Glomerular visceral epithelial cell (primary cell): ENCODE measurements around the gene CCDC167.
"Not testable (repeated sequence)": the region's sequence is repeated elsewhere in the genome, so short reads cannot be mapped to it uniquely, and the experiment has no call there.

ENCODE experiments used
- DNase-seq: peaks from one replicate; pipeline ENCODE4 v3.0.0-alpha.2; 2016; ENCODE audit errors: extremely low spot score

Gene CCDC167

DNA sequence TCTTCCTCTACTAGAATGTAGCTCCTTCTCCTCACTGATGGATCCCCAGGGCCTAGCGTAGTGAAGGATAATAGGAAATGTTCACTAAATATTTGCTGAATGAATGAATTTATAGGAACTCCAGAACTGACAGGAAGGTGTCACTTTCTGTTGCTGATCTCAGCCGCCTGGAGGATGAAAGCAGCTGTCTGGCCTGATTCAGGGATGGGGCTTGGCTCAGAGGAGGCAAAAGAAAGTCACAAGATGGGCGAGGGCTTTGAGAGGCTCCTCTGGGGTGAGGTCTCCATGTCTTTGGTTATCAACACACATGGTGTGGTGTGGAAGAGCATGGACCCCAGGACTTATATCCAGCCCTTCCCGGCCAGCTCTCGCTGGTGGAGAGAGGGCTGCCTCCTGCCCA lies 11.5 kb upstream of the CCDC167 start:
- no peak for DNase-seq

GRCh38 chr6:37507690-37508421 lies 8.2 kb upstream of the CCDC167 start:
- no peak for DNase-seq

DNA sequence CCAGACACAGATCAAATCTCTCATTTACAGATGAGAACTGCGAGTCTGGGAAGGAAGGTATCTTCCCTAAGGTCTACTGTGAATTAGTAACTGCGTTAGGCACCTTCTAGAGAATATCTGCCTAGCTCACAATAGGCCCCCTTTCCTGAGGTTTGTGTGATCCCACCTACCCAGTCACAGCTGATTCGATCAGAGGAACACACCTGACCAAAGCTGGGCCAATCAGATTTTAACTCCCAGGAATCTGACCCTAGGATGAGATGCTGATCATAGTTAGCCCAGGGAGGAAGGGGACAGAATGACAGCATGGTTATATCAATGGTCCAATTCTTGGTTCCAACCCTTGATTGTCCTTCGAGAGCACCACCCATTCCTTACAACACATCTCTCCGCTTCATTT lies 7.4 kb upstream of the CCDC167 start:
- DNase-seq = no peak

GRCh38 chr6:37506479-37506878 lies 6.8 kb upstream of the CCDC167 start:
- no peak for DNase-seq

DNA sequence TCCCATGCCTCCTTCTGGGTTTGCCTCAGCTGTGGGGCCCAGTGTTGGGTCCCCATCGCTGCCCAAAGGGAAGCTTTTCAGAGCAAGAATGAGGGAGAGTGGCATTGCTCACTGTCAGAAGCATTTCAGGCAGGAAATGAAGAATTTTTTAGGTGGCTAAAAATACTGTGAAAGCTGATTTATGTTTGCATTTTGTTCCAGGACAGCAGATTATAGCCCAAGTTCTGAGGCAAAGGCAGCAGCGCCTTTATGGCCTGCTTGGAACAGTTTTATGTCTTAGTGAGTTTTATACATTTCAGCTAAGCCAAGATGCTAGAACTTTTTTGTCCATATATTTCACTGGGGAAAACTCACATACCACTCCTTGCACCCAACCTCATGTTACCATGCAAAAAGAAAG lies 4.3 kb upstream of the CCDC167 start:
- no peak for DNase-seq

- DNase-seq = no peak
These were observed 3.7 kb upstream of the CCDC167 start for GRCh38 chr6:37503309-37503965.

DNA sequence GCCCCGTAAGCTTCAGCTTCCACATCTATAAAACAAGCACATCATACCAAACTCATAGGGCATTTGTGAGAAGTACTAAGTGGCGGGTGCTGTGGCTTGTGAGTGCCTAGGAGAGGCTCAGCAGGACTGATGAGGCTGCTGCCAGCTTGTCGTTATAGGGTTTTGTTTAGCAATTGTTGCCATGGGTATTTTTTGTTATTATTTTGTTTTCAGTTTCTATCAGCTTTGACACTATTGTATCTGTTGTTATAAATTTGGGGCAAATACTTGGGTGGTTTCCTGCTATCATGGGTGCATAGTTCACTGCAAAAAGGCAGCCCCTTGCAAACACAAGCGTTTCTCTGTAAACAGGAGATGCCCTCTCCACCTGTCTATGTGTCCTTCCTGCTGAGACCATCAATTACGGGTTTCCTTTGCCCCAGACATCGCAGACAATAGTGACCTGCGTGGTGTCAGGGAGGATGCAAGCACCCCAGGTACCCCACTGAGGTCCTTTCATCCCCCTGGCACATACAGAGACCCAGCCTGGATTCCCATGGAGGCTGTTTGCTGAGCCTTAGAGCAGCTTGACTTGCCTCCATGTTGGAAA lies 3.1 kb upstream of the CCDC167 start:
- DNase-seq = no peak

DNA sequence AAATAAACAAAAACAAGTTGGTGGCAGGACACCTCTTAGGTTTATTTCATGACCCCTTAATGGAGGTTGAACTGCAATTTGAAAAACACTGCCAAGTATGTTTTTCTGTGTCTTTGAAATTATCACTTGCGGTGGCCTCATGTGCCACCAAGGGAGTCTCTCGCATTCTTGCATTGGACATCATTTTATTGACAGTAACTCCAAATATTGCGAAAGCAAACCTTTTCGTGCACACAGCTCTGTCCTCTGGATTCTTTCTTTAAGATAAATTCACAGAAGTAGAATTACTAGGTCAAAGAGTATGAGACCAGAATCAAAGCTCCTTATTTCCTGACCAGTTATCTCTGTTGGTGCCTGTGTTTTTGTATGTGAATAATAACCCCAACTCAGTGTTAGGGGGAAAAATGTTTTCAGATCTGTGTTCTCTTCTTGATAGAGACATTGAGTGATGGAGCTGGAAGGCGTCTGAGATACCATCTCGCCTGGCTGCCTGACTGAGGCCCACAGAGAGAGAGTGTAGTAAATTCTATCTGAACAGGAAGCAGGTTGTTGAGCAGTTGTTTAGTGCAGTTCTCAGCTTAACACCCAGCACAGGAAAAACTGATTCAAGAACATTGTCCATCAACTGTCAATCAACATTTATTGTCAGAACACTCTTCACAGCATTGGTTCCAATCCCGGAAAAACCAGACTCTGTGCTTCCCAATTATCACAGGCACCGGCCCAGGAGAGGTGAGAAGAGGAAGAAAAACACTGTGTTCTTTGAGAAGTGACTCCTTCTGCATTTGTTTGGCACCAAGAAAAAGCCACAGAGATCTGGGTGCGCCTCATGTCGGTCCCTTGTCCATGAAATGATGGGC lies 2.2 kb upstream of the CCDC167 start:
- DNase-seq = no peak

DNA sequence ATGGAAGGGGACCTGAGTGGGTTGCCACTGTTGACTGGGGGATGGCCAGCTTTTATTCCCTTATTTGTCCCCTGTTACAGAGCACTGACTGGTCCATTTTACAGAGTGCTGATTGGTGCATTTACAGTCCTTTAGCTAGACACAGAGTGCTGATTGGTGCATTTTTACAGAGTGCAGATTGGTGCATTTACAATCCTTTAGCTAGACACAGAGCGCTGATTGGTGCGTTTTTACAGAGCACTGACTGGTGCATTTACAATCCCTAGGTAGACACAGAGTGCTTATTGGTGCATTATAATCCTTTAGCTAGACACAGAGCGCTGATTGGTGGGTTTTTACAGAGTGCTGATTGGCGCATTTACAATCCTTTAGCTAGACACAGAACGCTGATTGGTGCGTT lies 1.2 kb upstream of the CCDC167 start:
- not testable (repeated sequence) for DNase-seq

- no peak for DNase-seq
These were observed 558 bp upstream of the CCDC167 start for GRCh38 chr6:37500294-37500608.

- DNase-seq = no peak
These were observed 2.5 kb downstream of the CCDC167 start for GRCh38 chr6:37496951-37497885.

DNA sequence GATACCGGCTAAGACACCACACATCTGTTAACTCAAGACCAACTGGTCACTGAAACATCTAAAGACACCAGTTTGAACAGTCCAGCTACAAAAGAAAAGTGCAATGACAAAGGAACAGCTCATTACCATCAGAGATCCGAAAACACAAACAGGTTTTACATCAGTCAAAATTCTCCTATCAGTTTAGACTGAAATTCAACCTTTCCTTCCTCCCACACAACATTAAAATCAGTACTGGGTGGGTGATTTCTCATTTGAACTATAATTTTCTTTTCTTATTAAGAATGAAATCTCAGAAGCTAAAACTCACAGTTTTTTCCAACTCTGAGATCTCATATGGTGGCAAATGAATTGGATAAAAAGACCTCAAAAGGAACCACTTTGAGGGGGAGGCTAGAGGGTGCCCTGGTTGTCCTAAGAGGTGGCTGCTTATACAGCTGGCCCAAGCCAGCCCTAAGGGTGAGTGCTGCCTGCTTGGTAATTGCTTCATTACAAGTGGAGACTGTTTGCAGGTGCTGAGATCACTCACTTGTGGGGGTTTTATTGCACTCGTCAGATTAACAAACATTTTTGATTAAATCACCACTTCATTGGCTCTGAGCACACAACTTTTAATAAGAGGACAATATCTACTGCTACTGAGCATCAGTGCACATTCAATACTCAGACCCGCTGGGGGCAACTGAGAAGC lies 4.3 kb downstream of the CCDC167 start:
- no peak for DNase-seq

- DNase-seq = no peak
These were observed 6.1 kb downstream of the CCDC167 start for GRCh38 chr6:37493661-37493995.

- no peak for DNase-seq
These were observed 6.6 kb downstream of the CCDC167 start for GRCh38 chr6:37492991-37493660.

GRCh38 chr6:37492236-37492972 lies 7.3 kb downstream of the CCDC167 start:
- no peak for DNase-seq

- DNase-seq = no peak
These were observed 7.9 kb downstream of the CCDC167 start for GRCh38 chr6:37491830-37492208.

DNA sequence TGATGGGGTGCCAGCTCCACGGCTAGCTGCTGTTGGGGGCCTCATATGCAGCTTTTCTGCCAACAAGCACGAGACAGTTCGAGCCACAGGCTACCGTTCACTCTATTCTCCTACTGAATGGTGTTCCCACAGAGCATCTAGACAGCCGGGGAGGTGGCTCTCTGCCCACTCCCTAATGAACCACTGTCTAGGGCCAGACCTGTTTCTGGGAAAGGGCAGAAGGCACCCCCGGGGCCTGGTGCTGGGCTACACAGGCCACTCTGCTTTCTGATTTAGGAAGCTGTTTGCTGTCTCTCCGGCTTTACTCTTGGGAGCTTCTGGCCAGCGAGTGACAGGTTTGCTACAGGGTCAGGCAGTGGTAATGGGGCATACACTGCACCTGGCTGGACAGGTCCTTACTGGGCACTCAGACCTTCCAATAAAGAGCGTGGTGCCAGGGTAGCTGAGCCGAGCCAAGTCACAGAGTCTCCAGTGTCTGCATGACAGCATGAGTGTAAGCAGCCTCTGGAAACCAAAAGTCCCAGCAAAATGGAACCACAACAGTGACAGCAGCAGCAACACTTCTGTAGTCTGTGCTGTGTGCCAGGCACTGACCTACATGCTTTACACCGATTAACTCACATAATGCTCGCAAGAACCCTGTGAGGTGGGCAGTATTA lies 8.4 kb downstream of the CCDC167 start:
- DNase-seq = no peak

DNA sequence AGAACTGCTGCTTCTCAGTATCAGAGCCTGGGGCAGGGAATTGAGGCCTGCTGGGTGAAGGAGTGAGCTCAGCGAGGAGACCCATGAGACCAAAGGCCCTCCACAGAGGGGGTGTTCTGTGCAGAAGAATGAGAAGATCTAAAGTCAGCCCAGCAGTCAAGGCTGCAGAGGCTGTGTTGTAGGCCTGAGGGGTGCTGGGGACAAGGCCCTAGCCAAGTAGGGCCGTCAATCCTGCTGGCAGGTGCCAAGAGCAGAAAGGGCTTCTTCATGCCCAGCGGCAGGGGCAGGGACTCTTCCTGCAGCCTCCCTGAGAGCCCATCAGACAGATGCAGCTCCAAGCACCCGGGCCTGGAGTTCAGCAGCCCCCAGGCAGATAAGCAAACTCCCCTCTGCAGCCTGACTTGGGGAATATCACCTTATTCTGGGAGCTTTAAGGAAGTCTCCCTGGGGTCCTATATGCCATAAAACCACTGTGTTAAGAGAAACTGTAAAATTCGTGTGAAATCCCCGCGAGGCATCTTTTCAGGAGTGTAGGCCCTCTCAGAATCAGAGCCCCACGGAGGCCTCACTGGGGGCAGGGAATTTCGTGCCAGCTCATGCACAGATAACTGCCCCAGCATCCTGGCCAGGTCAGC lies 9.0 kb downstream of the CCDC167 start:
- no peak for DNase-seq
